Measurements from ENCODE around the gene DTX1. TPM values are rescaled to one million over a fixed set of nuclear protein-coding genes. Genes with fewer than 3 reads are reported as not detected.

DTX1 gene
- total RNA-seq, 3 donors from 2014 or later: 5.0 to 7.7 (median 5.2) TPM

DNA sequence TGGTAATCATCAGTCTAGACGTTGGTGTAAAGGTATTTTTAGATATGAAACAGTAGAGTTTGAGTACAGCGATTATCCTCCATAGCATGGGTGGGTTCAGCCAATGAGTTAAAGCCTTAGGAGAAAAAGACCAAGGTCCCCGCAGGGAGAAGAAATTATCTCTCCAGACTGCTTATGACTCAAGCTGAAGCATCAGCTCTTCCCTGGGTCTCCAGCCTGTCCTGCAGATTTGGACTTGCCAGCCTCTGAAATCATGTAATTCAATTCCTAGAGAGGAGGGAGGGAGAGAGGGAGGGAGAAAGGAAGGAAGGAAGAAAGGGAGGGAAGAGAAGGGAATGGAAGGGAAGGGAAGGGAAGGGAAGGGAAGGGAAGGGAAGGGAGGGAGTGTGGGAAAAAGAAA is 12.0 kb upstream of the DTX1 start:
- Mint-ChIP-seq H3K9me3 (no peaks in the 10 kb centered on the region), H3K4me1 (ENCODE audit: low read depth) (peaks cover 5% of the 10 kb centered on the region), H3K27me3 (ENCODE audit: low read depth) (peaks cover 4% of the 10 kb centered on the region), H3K4me3 (no peak overlapping the region), H3K36me3 (ENCODE audit: insufficient read depth) (no peaks in the 10 kb centered on the region)
- ATAC-seq: no peak
- no peak for DNase-seq

DNA sequence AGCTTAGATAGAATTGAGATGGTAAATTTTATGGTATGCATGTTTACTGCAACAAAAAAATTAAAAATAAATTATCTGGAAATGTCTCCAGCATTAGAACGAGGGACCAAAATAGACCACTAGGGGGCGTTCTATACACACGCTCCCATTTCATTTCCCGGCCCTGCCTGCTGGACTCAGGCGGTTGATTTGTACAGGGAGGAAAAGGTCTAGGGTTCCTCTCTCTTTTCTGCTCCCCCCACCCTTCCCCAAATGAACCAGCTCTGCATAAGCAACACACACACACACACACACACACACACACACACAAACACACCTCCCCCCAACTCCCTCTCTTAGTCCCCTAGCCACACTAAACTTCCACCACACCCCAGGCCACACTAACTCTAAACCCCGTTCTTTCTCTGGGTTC is 7.8 kb upstream of the DTX1 start:
- no peaks in the 10 kb centered on the region for H3K9me3 Mint-ChIP-seq
- DNase-seq (peak; percentile 56), ATAC-seq (peak; percentile 81 to 85)
- H3K4me1 Mint-ChIP-seq (ENCODE audit: low read depth): peaks cover 22% of the 10 kb centered on the region
- no peak overlapping the region for H3K4me3 Mint-ChIP-seq
- H3K27me3 Mint-ChIP-seq (ENCODE audit: low read depth): peaks cover 4% of the 10 kb centered on the region
- no peaks in the 10 kb centered on the region for H3K36me3 Mint-ChIP-seq (ENCODE audit: insufficient read depth)

DNA sequence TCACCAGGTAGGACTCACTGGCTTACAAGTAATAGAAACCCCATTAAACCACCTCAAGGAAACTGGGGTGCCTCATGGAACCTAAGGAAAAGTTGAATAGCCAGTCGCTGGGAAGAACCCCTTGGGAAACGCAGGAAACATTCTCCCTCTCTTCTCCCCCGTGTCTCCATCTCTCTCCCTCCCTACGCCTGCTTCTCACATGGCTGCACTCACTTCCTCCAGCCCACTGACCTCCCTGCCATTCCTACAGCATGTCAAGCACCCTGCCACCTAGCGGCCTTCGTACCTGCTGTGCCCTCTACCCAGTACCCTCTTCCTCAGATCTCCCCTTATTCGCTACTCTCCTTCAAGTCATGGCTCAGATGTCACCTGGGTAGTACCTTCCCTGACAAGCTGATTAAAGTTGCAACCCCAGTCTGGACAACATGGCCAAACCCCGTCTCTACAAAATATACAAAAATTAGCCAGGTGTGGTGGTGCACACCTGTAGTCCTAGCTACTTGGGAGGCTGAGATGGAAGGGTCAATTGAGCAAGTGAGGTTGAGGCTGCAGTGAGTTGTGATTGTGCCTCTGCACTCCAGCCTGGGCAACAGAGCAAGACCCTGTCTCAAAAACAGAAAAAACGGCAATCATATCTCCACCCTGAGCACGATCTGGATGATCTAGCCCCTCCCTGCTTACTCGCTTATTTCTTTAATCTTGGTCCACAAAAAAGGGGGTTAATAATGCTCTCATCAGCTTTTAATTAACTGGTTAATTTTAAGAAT is 6.4 kb upstream of the DTX1 start:
- no peak for DNase-seq
- Mint-ChIP-seq H3K9me3 (no peaks in the 10 kb centered on the region), H3K4me3 (no peak overlapping the region), H3K27me3 (ENCODE audit: low read depth) (peaks cover 2% of the 10 kb centered on the region), H3K36me3 (ENCODE audit: insufficient read depth) (no peaks in the 10 kb centered on the region), H3K4me1 (ENCODE audit: low read depth) (peaks cover 30% of the 10 kb centered on the region)
- no peak for ATAC-seq

DNA sequence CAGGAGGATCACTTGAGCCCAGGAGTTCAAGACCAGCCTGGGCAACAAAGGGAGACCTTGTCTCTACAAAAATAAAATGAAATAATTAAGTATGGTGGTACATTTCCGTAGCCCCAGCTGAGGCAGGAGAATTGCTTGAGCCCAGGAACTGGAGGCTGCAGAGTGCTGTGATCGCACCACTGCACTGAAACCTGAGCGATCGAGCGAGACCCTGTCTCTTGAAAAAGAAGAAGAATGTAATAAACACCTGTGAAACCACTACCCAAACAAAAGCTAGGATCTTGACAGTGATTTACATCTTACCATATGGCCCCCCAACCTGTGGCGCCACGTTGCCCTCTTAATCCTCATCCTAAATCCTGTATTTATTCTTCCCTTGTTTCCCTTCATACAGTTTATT is 5.7 kb upstream of the DTX1 start:
- no peaks in the 10 kb centered on the region for H3K9me3 Mint-ChIP-seq
- peaks cover 2% of the 10 kb centered on the region for H3K27me3 Mint-ChIP-seq (ENCODE audit: low read depth)
- H3K36me3 Mint-ChIP-seq (ENCODE audit: insufficient read depth): no peaks in the 10 kb centered on the region
- DNase-seq (no peak), ATAC-seq (no peak)
- H3K4me3 Mint-ChIP-seq: no peak overlapping the region
- peaks cover 33% of the 10 kb centered on the region for H3K4me1 Mint-ChIP-seq (ENCODE audit: low read depth)

DNA sequence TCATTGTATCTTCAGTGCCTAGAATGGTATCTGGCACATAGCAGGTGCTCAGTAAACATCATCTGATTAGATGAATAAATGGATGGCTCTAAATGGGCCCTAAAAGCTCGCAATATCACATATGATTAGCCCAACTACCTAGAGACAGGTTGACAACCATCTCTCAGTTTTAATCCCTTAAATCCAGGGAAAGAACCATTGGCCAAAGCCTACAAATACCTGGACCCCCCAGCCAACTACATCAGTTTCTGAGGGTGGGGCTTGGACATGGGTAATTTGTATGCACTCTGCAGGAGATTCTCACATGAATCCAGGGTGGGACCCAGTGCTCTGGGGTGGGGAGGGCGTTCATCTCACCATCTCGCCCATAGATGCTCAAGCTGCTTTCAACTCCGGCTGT is 4.8 kb upstream of the DTX1 start:
- peaks cover 2% of the 10 kb centered on the region for H3K27me3 Mint-ChIP-seq (ENCODE audit: low read depth)
- H3K4me3 Mint-ChIP-seq: no peak overlapping the region
- no peak for DNase-seq
- ATAC-seq: no peak
- H3K9me3 Mint-ChIP-seq: no peaks in the 10 kb centered on the region
- no peaks in the 10 kb centered on the region for H3K36me3 Mint-ChIP-seq (ENCODE audit: insufficient read depth)
- peaks cover 37% of the 10 kb centered on the region for H3K4me1 Mint-ChIP-seq (ENCODE audit: low read depth)

DNA sequence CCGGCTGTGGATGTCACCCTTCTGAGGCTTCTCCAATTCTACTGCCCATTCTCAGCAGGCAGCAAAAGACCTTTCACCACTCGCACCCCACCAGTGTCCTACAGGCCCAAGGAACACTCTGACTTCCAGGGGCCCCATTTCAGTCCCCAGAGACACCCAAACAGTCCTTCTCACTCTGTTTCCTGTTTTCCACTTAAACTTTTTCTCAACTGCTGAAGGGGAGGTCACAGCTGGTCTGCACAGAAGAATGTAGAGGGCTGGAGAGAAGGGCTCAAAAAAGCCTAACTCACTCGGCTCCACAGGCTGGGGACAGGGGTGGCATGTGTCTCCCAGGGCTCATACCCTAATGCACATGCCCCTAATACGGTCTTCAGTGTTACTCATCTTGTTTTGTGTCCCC is 4.2 kb upstream of the DTX1 start:
- Mint-ChIP-seq H3K27me3 (ENCODE audit: low read depth) (peaks cover 2% of the 10 kb centered on the region), H3K4me3 (no peak overlapping the region), H3K4me1 (ENCODE audit: low read depth) (peaks cover 37% of the 10 kb centered on the region), H3K9me3 (no peaks in the 10 kb centered on the region), H3K36me3 (ENCODE audit: insufficient read depth) (no peaks in the 10 kb centered on the region)
- no peak for DNase-seq
- ATAC-seq: no peak

DNA sequence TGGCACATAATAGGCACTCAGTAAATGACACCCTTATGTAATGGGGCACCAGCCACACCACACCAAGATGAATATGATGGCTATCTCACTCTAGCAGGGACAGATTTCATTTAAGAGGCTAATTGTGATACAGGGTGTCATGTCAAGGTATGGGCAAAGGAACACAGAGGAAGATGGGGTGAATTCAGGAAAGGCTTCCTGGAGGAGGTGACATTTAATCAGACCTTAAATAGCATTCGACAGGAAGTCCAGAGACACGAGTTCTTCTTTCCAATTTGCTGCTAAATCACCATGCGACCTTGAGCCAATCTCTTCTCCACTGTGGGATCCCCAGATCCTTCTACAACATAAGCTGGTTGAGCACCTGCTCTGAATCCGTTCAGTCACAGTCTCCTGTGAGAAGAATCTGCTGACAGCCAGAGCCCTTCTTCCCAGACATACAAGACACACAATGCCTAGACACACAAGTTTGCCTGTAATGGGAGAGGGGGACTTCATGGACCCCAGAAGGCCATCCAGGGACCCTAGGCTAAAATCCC is 1.5 kb upstream of the DTX1 start:
- Mint-ChIP-seq H3K9me3 (no peaks in the 10 kb centered on the region), H3K36me3 (ENCODE audit: insufficient read depth) (no peaks in the 10 kb centered on the region), H3K4me1 (ENCODE audit: low read depth) (peaks cover 35% of the 10 kb centered on the region), H3K27me3 (ENCODE audit: low read depth) (no peaks in the 10 kb centered on the region), H3K4me3 (peak overlapping the region; percentile 48)
- DNase-seq (no peak), ATAC-seq (no peak)

DNA sequence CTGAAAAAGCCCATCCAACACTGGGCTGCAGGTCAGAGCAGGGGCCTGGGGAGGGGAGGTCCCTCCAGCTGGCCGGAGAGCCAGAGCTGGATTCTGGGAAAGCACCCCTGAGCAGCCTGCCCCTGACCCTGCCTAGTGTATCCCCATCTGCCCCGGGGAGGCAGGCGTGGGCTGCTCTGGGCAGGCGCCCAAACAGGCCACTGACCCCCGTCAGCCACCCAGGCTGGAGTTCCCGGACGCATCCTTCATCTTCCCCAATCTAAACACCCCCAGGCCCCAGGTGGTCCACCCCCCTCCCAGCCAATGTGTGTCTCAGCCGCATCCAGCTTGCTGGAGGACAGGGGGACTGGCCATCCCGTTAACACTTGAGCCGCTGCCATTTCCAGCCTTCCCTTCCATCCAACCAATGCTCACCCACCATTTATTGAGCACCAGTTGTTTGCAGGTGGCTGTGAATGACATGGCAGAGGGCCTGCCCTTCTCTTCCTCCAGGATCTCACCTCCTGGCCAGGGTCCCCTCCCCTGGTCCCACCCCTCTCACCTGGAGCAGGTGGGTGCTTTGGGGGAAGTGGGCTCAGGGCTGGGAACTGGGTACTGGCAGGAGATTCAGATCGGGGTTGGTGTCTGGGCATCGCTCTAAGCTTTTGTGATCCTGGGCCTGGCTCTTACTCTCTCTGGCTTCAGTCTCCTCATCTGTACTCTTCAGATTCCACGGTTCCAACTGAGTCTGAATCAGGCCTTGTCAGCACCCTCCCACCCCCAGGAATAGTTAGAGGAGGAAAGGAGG is 743 bp upstream of the DTX1 start:
- H3K9me3 Mint-ChIP-seq: no peaks in the 10 kb centered on the region
- H3K4me1 Mint-ChIP-seq (ENCODE audit: low read depth): peaks cover 34% of the 10 kb centered on the region
- peak overlapping the region; percentile 81 for H3K4me3 Mint-ChIP-seq
- no peaks in the 10 kb centered on the region for H3K27me3 Mint-ChIP-seq (ENCODE audit: low read depth)
- H3K36me3 Mint-ChIP-seq (ENCODE audit: insufficient read depth): no peaks in the 10 kb centered on the region
- DNase-seq (no peak), ATAC-seq (no peak)

DNA sequence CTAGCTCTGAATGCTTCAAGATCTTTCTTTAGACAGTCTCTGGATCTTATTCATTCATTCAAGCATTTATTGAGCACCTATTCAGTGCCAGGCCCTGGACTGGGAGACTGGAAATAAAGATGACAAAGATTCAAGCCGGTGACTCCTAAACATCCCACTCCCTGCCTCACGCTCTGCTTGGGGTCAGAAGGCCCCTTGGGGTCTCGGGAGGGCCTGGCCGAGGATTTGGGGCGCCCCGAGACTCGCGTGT is 224 bp upstream of the DTX1 start:
- DNase-seq (no peak), ATAC-seq (no peak)
- Mint-ChIP-seq H3K4me3 (peak overlapping the region; percentile 81), H3K4me1 (ENCODE audit: low read depth) (peaks cover 39% of the 10 kb centered on the region), H3K27me3 (ENCODE audit: low read depth) (no peaks in the 10 kb centered on the region), H3K9me3 (no peaks in the 10 kb centered on the region), H3K36me3 (ENCODE audit: insufficient read depth) (no peaks in the 10 kb centered on the region)

DNA sequence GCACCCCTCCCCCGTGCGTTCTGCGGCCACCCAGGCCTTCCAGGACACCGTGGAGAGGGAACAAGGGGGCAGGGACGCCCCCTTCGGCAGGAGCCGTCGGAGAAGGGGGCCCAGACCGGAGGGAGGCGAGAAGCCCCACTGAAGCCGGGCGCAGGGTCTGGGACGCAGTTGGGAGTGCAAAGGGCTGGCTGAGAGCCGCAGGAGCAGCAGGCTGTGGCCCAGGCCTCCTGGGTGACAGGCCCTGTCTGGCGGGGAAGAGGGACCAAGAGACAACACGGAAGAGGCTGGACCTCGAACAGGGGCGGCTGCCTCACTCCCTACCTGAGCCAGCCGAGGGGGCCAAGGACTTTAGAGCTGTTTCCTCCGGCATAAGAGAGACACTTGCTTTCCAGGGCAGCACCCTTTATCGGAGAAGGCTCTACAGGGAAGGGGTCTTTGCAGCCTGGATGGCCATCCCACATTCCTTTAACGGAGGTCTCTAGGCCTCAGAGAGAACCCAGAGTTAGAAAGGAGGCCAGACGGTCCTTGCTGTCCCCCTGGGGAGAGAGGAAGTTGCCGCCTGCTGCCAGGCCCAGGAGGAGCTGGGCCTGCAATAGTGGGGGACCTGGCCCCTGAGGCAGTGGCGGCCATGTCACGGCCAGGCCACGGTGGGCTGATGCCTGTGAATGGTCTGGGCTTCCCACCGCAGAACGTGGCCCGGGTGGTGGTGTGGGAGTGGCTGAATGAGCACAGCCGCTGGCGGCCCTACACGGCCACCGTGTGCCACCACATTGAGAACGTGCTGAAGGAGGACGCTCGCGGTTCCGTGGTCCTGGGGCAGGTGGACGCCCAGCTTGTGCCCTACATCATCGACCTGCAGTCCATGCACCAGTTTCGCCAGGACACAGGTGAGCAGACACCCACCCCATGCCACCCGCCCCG is 1.3 kb downstream of the DTX1 start:
- Mint-ChIP-seq H3K4me3 (peak overlapping the region; percentile 68), H3K4me1 (ENCODE audit: low read depth) (peaks cover 39% of the 10 kb centered on the region), H3K9me3 (no peaks in the 10 kb centered on the region), H3K27me3 (ENCODE audit: low read depth) (no peaks in the 10 kb centered on the region), H3K36me3 (ENCODE audit: insufficient read depth) (no peaks in the 10 kb centered on the region)
- ATAC-seq (no peak), DNase-seq (no peak)

DNA sequence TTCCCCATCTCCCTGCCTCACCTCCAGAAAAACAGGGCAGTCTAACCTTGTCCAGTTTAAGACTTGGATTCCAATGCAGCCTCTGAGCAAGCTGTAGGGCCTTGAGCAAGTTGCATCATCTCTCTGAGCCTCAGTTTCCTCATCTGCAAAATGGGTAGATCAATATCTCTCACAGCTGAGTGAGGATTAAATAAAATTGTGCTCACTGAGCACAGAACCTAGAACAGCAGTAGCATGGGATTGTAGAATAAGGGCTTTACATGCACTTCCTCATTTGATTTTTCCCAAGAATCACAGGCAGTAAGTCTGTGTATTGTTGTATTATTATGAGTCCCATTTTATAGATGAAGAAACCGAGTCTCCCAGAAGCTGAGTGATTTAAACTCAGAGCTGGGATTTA is 2.0 kb downstream of the DTX1 start:
- H3K9me3 Mint-ChIP-seq: no peaks in the 10 kb centered on the region
- no peaks in the 10 kb centered on the region for H3K36me3 Mint-ChIP-seq (ENCODE audit: insufficient read depth)
- no peaks in the 10 kb centered on the region for H3K27me3 Mint-ChIP-seq (ENCODE audit: low read depth)
- H3K4me3 Mint-ChIP-seq: peak overlapping the region; percentile 51
- DNase-seq: no peak
- ATAC-seq: no peak
- peaks cover 39% of the 10 kb centered on the region for H3K4me1 Mint-ChIP-seq (ENCODE audit: low read depth)

DNA sequence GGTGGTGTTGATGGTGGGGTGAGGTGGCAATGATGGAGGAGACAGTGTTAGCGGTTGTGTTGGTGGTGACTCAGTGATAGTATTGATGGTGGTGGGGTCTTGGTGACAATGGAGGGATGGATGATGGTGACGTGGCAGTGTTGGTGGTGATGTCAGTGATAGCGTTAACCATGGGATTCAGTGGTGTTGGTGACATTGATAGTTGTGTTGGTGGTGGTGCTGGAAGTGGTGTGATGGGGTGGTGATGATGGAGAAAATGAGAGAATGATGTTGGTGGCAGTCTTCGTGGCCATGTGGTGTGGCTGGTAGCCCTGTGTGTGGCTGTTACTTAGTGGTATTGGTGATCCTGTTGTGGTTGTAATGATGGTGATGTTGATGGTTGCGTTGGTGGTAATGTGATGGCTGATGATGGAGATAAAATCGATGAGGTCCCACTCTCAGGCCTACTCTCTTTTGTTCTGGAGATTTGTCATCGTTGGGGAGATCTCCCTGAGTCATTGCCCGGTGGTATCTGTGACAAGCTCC is 2.6 kb downstream of the DTX1 start:
- H3K27me3 Mint-ChIP-seq (ENCODE audit: low read depth): no peaks in the 10 kb centered on the region
- DNase-seq (no peak), ATAC-seq (peak in 1 of 2 donors; percentile 15)
- H3K4me3 Mint-ChIP-seq: no peak overlapping the region
- peaks cover 42% of the 10 kb centered on the region for H3K4me1 Mint-ChIP-seq (ENCODE audit: low read depth)
- no peaks in the 10 kb centered on the region for H3K9me3 Mint-ChIP-seq
- H3K36me3 Mint-ChIP-seq (ENCODE audit: insufficient read depth): no peaks in the 10 kb centered on the region

DNA sequence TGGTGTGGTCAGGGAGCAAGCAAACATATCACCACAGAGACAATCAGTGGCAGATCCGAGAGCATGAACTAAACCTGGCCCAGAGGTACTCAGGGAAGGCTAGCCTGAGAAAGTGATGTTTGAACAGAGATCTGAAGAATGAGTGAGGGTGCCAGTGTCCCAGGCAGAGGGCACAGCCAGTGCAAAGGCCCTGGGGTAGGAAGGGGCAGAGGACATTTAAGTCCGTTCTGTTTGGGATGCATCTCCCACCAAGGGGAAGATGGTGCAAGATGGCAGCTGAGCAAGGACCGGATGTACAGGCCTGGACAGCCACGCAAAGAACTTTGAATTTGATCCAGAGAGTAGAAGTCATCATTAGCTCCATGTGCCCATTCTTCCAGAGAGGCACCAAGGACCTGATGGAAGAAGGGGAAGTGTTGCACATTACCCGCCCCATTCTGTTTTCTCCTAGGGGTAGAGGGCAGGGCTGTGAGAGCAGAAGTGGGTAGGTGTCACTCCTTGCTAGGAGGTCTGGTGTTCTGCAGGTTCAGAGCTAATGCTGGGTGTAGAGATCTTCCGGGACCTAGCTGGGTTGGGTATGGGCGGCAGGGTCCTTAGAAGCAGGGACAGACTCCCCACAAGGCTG is 3.9 kb downstream of the DTX1 start:
- H3K4me1 Mint-ChIP-seq (ENCODE audit: low read depth): peaks cover 40% of the 10 kb centered on the region
- no peaks in the 10 kb centered on the region for H3K9me3 Mint-ChIP-seq
- ATAC-seq: no peak
- DNase-seq: no peak
- no peak overlapping the region for H3K4me3 Mint-ChIP-seq
- no peaks in the 10 kb centered on the region for H3K36me3 Mint-ChIP-seq (ENCODE audit: insufficient read depth)
- H3K27me3 Mint-ChIP-seq (ENCODE audit: low read depth): no peaks in the 10 kb centered on the region

Data from activated T-cell treated with anti-CD3 and anti-CD28 coated beads, Interleukin-2, amount 50 U/mL, for 4 hours (primary cell).